GM06990 (cell line): ENCODE results near the gene DTNA.
"Not testable (repeated sequence)": the region's sequence is repeated elsewhere in the genome, so short reads cannot be mapped to it uniquely, and the experiment has no call there.

Experiments used
- DNase-seq: peaks from one replicate; pipeline ENCODE4 v3.0.0-alpha.2; 2011; ENCODE audit not compliant: insufficient read length; ENCODE audit errors: extremely low read depth
- H3K27me3 ChIP-seq: replicated peaks from 2 replicates; pipeline ENCODE4 v1.6.0; 2011; ENCODE audit warnings: low read length; ENCODE audit not compliant: control insufficient read depth, insufficient read depth
- H3K36me3 ChIP-seq: 2 replicates; pipeline ENCODE4 v1.5.1; 2011; ENCODE audit warnings: low read length; ENCODE audit not compliant: control insufficient read depth, insufficient read depth
- H3K4me3 ChIP-seq: replicated peaks from 2 replicates; pipeline ENCODE4 v1.5.1; 2011; ENCODE audit warnings: low read depth, mild to moderate bottlenecking, control low read depth, low read length
- CTCF ChIP-seq: IDR thresholded peaks from 2 replicates; pipeline ENCODE4 v1.5.1; 2011; ENCODE audit warnings: low read length, control low read depth, mild to moderate bottlenecking, inconsistent platforms; ENCODE audit not compliant: insufficient read depth, poor library complexity, severe bottlenecking

The DTNA gene

DNA sequence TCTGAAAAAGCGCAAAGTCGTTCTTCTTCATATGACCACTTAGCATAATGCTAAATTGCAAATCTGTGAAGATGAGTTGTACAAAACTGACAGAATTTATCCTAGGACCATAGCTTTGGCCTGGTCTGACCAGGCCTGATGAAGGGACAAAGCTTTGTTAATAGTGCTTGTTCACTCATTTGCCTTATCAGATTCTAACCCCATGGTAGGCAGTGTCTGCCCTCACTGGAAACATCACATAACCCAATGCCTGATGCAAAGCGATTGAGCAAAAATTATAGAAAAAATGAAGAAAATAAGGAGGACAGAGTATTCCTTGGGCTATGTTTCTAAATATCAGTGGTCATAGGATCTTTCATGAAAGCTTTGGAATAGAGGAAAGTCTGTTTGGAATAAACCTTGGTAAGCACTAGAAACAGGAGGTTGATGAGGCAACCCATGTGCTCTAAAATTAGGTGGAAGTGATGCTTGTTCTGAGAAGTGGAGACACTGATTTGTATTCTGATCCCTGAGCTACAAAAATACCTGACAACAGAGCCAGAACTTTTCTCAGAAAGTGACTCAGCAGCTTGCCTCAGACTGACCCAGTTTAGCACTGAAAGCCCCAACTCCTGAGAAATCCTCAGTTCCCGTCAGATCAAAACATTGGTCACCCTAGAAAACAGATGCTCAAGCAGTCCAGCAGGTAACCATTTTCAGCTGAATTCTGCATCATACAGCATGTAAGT lies 199.7 kb downstream of the DTNA start:
- Histone ChIP-seq H3K36me3 (no peaks in the 10 kb centered on the region), H3K27me3 (no peaks in the 10 kb centered on the region), H3K4me3 (no peak overlapping the region)
- TF ChIP-seq CTCF, result no peak
- DNase-seq, result no peak

DNA sequence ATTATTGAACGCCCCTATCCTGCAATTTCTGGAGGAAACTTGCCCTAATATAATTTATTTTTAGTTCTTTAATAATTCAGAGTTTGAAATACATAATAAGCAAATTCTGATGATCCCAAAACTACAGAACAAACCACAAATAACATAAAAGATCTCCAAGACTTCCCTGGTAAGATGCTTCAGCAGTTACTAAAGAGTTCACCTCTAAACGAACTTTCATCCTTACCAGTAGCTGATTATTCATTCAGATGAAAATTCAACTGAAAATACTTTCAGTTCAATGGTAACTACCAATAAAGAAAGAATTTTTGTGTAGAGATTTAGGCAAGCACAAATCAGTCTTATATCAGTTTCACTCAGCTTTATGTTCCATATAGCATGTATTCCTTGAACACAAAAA lies 201.0 kb downstream of the DTNA start:
- no peak for TF ChIP-seq CTCF

GRCh38 chr18:34911661-34912384 lies 201.7 kb downstream of the DTNA start:
- Histone ChIP-seq H3K36me3 (no peaks in the 10 kb centered on the region), H3K27me3 (no peaks in the 10 kb centered on the region), H3K4me3 (no peak overlapping the region)
- TF ChIP-seq CTCF, result no peak
- DNase-seq, result no peak

More for the DNA sequence above, 201.0 kb downstream of the DTNA start:
- no peak for DNase-seq
- Histone ChIP-seq H3K27me3 (no peaks in the 10 kb centered on the region), H3K36me3 (no peaks in the 10 kb centered on the region), H3K4me3 (no peak overlapping the region)

DNA sequence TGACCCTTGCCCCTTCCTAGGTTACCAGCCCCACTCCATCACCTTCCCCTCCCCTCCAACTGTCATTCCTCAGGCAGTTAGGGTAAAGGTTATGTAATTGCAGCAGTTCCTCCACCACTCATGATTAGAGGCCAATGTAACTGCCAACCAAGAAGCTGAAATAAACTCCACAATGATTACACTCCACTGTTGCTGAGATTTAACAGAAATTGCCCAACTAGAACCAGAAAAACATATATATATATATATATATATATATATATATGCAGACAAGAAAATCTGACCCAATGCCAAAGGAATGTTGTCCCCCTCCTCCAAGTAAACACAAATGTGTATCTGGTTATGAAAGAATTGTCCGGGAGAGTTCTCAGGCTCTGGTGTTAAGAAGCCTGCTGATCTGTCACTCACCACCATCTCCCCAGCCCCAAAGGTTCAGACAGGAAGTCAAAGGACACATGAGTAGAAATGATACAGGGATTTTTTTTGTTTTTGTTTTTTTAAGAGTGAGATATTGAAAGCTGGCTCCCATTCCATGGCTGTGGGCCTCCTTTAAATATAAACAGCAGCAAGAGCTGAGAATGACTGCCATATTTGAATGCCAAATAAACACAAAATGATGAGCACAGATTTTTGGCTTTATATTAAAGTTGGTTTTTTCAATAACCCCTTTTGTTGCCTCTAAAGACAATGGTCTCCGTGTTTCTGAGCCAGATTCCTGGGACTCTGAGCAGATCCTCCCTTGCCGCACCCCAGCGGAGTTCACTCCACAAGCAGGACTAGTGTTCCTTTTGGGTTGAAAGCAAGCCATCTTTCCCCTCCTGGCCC lies 204.0 kb downstream of the DTNA start:
- Histone ChIP-seq H3K36me3 (no peaks in the 10 kb centered on the region), H3K27me3 (no peaks in the 10 kb centered on the region), H3K4me3 (no peak overlapping the region)
- DNase-seq, result no peak
- TF ChIP-seq CTCF, result no peak

DNA sequence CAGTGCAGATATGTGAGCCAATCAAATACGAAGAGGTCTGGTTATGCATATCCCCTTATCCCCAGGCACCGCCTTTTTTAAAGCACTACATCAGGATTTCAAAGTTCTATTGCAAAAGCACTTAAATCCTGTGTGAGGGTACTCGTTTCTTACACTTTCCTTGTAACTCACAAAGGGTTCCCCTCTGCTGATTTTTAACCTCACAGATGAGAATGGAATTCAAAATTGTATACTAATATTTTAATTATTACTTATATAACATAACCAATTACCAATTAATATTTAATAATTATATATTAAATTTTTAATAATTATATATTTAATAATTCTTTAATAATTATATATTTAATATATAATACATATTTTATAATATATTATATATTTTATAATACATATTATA lies 204.9 kb downstream of the DTNA start:
- TF ChIP-seq CTCF, result no peak
- Histone ChIP-seq H3K36me3 (no peaks in the 10 kb centered on the region), H3K27me3 (no peaks in the 10 kb centered on the region), H3K4me3 (no peak overlapping the region)
- DNase-seq, result no peak

DNA sequence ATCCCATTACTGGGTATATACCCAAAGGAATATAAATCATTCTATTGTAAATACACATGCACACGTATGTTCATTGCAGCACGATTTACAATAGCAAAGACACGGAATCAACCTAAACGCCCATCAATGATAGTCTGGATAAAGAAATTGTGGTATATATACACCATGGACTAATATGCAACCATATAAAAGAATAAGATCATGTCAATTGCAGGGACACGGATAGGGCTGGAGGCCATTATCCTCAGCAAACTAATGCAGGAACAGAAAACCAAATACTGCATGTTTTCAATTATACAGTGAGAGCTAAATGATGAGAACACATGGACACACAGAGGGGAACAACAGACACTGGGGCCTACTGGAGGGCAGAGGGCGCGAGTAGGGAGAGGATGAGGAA lies 206.4 kb downstream of the DTNA start:
- not testable (repeated sequence) for DNase-seq

More for the DNA sequence above, 206.4 kb downstream of the DTNA start:
- H3K36me3 ChIP-seq, H3K27me3 ChIP-seq, H3K4me3 ChIP-seq: not testable (repeated sequence)
